Measurements from ENCODE around the gene BRD3. TPM values are rescaled to one million over a fixed set of nuclear protein-coding genes. Genes with fewer than 3 reads are reported as not detected.

BRD3 gene
- total RNA-seq, 4 donors from 2014 or later, result 10.8 to 21.5 (median 16.5) TPM

DNA sequence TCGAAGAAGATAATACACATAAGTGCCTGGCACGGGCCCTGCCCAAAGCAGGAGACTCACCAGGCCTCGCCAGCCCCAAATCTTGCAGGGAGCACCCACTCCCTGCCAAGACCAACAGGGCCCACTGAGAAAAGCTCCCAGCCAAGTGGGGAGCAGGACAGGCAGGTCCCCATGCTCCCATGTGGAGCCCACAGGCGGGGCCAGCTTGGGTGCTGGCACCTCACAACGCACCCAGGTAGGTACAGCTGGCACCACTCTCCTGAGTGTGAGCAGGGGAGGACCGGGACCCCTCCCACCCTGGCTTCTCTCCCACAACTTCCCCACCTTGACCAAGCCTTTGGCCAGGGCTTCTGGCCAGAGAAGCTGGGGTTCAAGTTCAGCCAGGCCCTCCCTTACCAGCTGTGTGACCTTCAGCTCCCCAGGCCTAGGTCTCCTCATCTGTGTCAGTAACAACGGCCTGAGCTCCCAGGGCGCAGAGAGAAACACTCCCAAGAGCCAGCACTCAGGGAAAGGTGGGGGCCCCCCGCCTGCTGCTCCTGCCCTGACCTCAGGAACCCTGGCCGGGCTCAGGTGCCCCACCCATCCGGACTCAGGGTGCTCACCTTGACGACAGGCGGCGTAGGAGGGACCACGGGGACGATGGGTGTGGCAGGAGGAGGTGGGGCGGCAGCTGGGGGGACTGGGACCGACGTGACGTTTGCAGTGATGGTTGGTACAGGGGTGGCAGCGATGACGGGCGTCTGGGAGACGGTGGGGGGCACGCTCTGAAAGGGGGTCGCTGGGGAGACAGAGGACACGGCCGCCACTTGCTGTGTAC, 17.8 kb downstream of the BRD3 start:
- H3K9me3 ChIP-seq, result no peaks in the 10 kb centered on the region
- DNase-seq (no peak), ATAC-seq (no peak)
- no peak overlapping the region for H3K4me3 ChIP-seq
- H3K27ac ChIP-seq, result peak overlapping the region; percentile 72 to 82 (median 78)
- in situ Hi-C loops (cut with MboI; ENCODE audit: low sequenced_read_pairs in 4 of 4) (no loop called here), intact Hi-C loops (cut with DNase I; ENCODE audit: low total_unique reads) (loop anchor here (2.0 kb wide), 1 partner anchor 17 kb away; no protein-coding TSS in a partner anchor)
- TF ChIP-seq POLR2A (IDR thresholded peaks at IDR 0.05), result no peak
- TF ChIP-seq, protein P1, sequence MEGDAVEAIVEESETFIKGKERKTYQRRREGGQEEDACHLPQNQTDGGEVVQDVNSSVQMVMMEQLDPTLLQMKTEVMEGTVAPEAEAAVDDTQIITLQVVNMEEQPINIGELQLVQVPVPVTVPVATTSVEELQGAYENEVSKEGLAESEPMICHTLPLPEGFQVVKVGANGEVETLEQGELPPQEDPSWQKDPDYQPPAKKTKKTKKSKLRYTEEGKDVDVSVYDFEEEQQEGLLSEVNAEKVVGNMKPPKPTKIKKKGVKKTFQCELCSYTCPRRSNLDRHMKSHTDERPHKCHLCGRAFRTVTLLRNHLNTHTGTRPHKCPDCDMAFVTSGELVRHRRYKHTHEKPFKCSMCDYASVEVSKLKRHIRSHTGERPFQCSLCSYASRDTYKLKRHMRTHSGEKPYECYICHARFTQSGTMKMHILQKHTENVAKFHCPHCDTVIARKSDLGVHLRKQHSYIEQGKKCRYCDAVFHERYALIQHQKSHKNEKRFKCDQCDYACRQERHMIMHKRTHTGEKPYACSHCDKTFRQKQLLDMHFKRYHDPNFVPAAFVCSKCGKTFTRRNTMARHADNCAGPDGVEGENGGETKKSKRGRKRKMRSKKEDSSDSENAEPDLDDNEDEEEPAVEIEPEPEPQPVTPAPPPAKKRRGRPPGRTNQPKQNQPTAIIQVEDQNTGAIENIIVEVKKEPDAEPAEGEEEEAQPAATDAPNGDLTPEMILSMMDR (IDR thresholded peaks at IDR 0.05 in 4 of 5, conservative IDR thresholded peaks at IDR 0.05 in 1 of 5), result no peak
- H3K36me3 ChIP-seq, result peaks cover 0 to 69% of the 10 kb centered on the region in 2 donors
- H3K4me1 ChIP-seq, result peaks cover 41 to 53% of the 10 kb centered on the region in 2 donors
- no peaks in the 10 kb centered on the region for H3K27me3 ChIP-seq

DNA sequence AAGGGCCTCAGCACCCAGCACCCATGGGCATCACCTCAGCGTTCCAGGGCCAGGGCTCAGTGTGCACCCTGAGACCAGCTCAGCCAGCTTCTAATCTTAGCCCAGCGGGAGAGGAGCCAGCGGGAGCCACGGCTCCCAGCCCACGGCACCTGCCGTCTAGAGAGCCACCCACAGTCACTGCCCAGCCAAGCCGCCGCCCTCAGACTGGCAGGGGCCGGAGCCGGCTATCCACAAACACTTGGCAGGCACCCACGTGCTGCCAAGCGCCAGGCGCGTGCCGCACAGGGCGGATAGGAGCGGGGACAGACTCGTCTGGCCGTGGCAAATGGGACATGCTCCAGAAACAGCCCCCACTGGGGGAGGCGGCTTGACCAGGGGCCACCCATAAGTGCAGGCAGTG, 18.6 kb downstream of the BRD3 start:
- no peak overlapping the region for H3K4me3 ChIP-seq
- H3K27me3 ChIP-seq, result no peaks in the 10 kb centered on the region
- TF ChIP-seq POLR2A (IDR thresholded peaks at IDR 0.05), result no peak
- TF ChIP-seq, protein P1 (IDR thresholded peaks at IDR 0.05 in 4 of 5, conservative IDR thresholded peaks at IDR 0.05 in 1 of 5), result no peak
- ATAC-seq (peak; percentile 83 to 91), DNase-seq (peak; percentile 84 to 94)
- peak overlapping the region; percentile 72 to 82 (median 78) for H3K27ac ChIP-seq
- peaks cover 34 to 45% of the 10 kb centered on the region in 2 donors for H3K4me1 ChIP-seq
- no peaks in the 10 kb centered on the region for H3K9me3 ChIP-seq
- in situ Hi-C loops (cut with MboI; ENCODE audit: low sequenced_read_pairs in 4 of 4) (no loop called here), intact Hi-C loops (cut with DNase I; ENCODE audit: low total_unique reads) (loop anchor here (2.0 kb wide), 1 partner anchor 18 kb away; no protein-coding TSS in a partner anchor)
- peaks cover 0 to 71% of the 10 kb centered on the region in 2 donors for H3K36me3 ChIP-seq

DNA sequence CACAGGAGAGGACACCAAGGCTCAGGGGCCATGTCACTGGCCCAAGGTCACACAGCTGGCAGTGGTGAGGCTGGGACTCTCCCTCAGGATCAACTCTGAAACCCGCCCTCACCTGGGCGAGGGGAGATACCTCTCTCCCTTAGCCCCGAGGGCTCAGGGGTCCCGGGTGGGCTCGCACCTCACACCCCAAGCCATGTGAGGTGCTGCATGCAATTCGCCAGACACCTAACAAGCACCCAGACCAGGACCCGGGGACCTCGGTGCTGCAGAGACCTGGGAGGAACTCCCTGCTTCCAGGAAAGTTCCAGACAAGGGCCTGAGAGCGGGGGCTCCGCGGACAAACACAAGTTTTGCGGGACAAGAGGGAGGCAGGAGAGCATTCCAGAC, 19.3 kb downstream of the BRD3 start:
- Histone ChIP-seq H3K36me3 (peaks cover 0 to 78% of the 10 kb centered on the region in 2 donors), H3K4me1 (peaks cover 27 to 38% of the 10 kb centered on the region in 2 donors), H3K27ac (peak overlapping the region; percentile 72 to 82 (median 78)), H3K9me3 (no peaks in the 10 kb centered on the region), H3K4me3 (no peak overlapping the region), H3K27me3 (no peaks in the 10 kb centered on the region)
- in situ Hi-C loops (cut with MboI; ENCODE audit: low sequenced_read_pairs in 4 of 4) (no loop called here), intact Hi-C loops (cut with DNase I; ENCODE audit: low total_unique reads) (loop anchor here (2.0 kb wide), 1 partner anchor 18 kb away; no protein-coding TSS in a partner anchor)
- no peak for TF ChIP-seq POLR2A (IDR thresholded peaks at IDR 0.05)
- TF ChIP-seq, protein P1 (IDR thresholded peaks at IDR 0.05 in 4 of 5, conservative IDR thresholded peaks at IDR 0.05 in 1 of 5), result no peak
- no peak for ATAC-seq
- DNase-seq, result no peak

DNA sequence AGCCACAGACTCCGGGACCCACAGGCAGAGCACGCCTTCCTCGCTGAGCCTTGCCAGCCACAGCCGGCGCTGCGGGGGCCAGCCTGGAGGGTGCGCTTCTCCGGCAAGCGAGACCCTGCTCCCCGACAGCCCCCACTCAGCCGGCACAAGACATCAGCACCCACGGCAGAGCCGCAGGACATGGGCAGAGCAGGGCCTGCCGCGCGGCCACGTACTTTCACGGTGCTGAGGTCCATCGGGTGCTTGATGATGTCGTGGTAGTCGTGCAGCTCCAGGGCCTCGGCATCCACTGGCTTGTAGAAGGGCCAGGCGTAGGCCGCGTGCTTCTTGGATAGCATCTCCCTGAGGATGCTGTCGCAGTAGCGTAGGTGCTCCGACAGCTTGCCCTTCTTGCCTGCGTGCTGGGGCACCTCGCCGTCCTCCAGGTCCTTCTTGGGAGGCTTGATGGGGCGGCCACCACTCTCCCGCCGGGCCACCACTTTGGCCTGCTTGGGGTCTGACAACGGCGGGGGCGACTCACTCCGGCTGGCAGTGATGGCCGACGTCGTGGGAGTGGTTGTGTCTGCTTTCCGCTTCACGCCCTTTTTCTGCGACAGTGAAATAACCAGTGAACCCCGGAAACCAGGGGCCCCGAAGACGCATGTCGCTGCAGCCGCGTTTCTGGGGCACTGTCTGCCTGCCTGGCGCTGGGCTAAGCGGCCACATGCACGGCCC, 19.8 kb downstream of the BRD3 start:
- intact Hi-C loops (cut with DNase I; ENCODE audit: low total_unique reads), result loop anchor here (2.0 kb wide), 1 partner anchor 19 kb away; no protein-coding TSS in a partner anchor
- no peaks in the 10 kb centered on the region for H3K9me3 ChIP-seq
- H3K4me1 ChIP-seq, result peaks cover 25 to 33% of the 10 kb centered on the region in 2 donors
- H3K4me3 ChIP-seq, result no peak overlapping the region
- no peaks in the 10 kb centered on the region for H3K27me3 ChIP-seq
- H3K27ac ChIP-seq, result peak overlapping the region in 3 of 4 donors; percentile 72 to 82 (median 77)
- TF ChIP-seq, protein P1 (IDR thresholded peaks at IDR 0.05 in 4 of 5, conservative IDR thresholded peaks at IDR 0.05 in 1 of 5), result no peak
- no peak for TF ChIP-seq POLR2A (IDR thresholded peaks at IDR 0.05)
- ATAC-seq, result no peak
- peaks cover 0 to 76% of the 10 kb centered on the region in 2 donors for H3K36me3 ChIP-seq
- DNase-seq, result no peak
- in situ Hi-C loops (cut with MboI; ENCODE audit: low sequenced_read_pairs in 4 of 4), result no loop called here
